Measurements from ENCODE around the gene TSPAN18.

DNA sequence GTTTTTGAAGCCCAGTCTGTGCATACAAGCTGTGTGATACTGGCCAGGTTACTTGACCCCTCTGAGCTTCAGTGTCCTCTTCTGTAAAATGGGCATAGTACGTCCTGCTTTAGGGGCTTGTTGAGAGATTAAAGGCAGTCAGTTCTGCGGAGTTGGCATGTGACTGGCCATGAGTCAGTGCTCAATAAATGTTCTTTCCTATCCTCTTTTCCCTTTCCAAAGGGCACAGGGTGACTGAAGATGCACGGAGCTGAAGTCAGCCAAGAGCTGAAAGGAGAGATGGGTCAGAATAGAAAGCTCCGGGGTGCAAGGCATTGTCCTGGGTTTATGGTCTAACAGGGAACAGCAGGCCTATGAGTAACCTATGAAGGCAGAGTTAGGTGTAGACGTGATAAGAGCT is 175.0 kb downstream of the TSPAN18 start:
- TF ChIP-seq, protein P1, sequence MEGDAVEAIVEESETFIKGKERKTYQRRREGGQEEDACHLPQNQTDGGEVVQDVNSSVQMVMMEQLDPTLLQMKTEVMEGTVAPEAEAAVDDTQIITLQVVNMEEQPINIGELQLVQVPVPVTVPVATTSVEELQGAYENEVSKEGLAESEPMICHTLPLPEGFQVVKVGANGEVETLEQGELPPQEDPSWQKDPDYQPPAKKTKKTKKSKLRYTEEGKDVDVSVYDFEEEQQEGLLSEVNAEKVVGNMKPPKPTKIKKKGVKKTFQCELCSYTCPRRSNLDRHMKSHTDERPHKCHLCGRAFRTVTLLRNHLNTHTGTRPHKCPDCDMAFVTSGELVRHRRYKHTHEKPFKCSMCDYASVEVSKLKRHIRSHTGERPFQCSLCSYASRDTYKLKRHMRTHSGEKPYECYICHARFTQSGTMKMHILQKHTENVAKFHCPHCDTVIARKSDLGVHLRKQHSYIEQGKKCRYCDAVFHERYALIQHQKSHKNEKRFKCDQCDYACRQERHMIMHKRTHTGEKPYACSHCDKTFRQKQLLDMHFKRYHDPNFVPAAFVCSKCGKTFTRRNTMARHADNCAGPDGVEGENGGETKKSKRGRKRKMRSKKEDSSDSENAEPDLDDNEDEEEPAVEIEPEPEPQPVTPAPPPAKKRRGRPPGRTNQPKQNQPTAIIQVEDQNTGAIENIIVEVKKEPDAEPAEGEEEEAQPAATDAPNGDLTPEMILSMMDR (conservative IDR thresholded peaks at IDR 0.05; ENCODE audit: low read depth, low read length) = no peak
- no peak for TF ChIP-seq EZH2 (IDR thresholded peaks at IDR 0.05; ENCODE audit: borderline replicate concordance, low read depth, low read length, poor library complexity, severe bottlenecking)

Data from A673 (cell line).